Effector memory CD4-positive, alpha-beta T cell (primary cell): ENCODE data around the gene CITED1.

Source experiments
- DNase-seq, 3 donors: peaks; one replicate each; pipeline ENCODE4 v3.0.0-alpha.2; 2020
- H3K27ac ChIP-seq: 2 replicates; pipeline ENCODE4 v1.7.0; 2013; ENCODE audit warnings: mild to moderate bottlenecking, low read length, moderate library complexity; ENCODE audit not compliant: insufficient read depth, poor library complexity, severe bottlenecking
- H3K27me3 ChIP-seq: replicated peaks from 2 replicates; pipeline ENCODE4 v1.7.0; 2013; ENCODE audit warnings: mild to moderate bottlenecking, low read length; ENCODE audit not compliant: insufficient read depth, control insufficient read depth, poor library complexity, severe bottlenecking
- H3K36me3 ChIP-seq: 2 replicates; pipeline ENCODE4 v1.7.0; 2013; ENCODE audit warnings: mild to moderate bottlenecking, low read length, moderate library complexity; ENCODE audit not compliant: control insufficient read depth, insufficient read depth
- H3K4me1 ChIP-seq: 2 replicates; pipeline ENCODE4 v1.7.0; 2013; ENCODE audit warnings: low read length, mild to moderate bottlenecking; ENCODE audit not compliant: control insufficient read depth, insufficient read depth, poor library complexity, severe bottlenecking
- H3K4me3 ChIP-seq: 2 replicates; pipeline ENCODE4 v1.7.0; 2013; ENCODE audit warnings: low read length, low read depth, mild to moderate bottlenecking; ENCODE audit not compliant: insufficient read depth, poor library complexity, severe bottlenecking
- H3K9me3 ChIP-seq: 2 replicates; pipeline ENCODE4 v1.7.0; 2013; ENCODE audit warnings: mild to moderate bottlenecking, low read length, moderate library complexity; ENCODE audit not compliant: control insufficient read depth

The CITED1 gene

GRCh38 chrX:72271091-72271788 is 34.5 kb downstream of the CITED1 start:
- Histone ChIP-seq H3K27me3 (no peaks in the 10 kb centered on the region), H3K4me1 (peaks cover 29% of the 10 kb centered on the region), H3K4me3 (no peak overlapping the region), H3K9me3 (no peaks in the 10 kb centered on the region), H3K27ac (no peak overlapping the region), H3K36me3 (peaks cover 66% of the 10 kb centered on the region)
- no peak for DNase-seq

GRCh38 chrX:72270316-72270866 is 35.3 kb downstream of the CITED1 start:
- Histone ChIP-seq H3K27me3 (no peaks in the 10 kb centered on the region), H3K9me3 (no peaks in the 10 kb centered on the region), H3K36me3 (peaks cover 66% of the 10 kb centered on the region), H3K27ac (no peak overlapping the region), H3K4me3 (no peak overlapping the region), H3K4me1 (peaks cover 21% of the 10 kb centered on the region)
- no peak for DNase-seq

- H3K27me3 ChIP-seq, result no peaks in the 10 kb centered on the region
- H3K36me3 ChIP-seq, result peaks cover 62% of the 10 kb centered on the region
- H3K27ac ChIP-seq, result no peak overlapping the region
- DNase-seq, result peak in 1 of 3 donors; percentile 18
- peaks cover 15% of the 10 kb centered on the region for H3K4me1 ChIP-seq
- no peak overlapping the region for H3K4me3 ChIP-seq
- H3K9me3 ChIP-seq, result no peaks in the 10 kb centered on the region
Measured at GRCh38 chrX:72269671-72270251, 36.0 kb downstream of the CITED1 start.

- Histone ChIP-seq H3K9me3 (no peaks in the 10 kb centered on the region), H3K27ac (no peak overlapping the region), H3K4me1 (peaks cover 6% of the 10 kb centered on the region), H3K36me3 (peaks cover 53% of the 10 kb centered on the region), H3K4me3 (no peak overlapping the region), H3K27me3 (no peaks in the 10 kb centered on the region)
- no peak for DNase-seq
Measured at GRCh38 chrX:72268597-72269365, 36.9 kb downstream of the CITED1 start.

GRCh38 chrX:72265263-72265662 is 40.5 kb downstream of the CITED1 start:
- Histone ChIP-seq H3K36me3 (peaks cover 19% of the 10 kb centered on the region), H3K27ac (no peak overlapping the region)
- no peak for DNase-seq

GRCh38 chrX:72262077-72262476 is 43.6 kb downstream of the CITED1 start:
- no peak overlapping the region for H3K4me3 ChIP-seq
- H3K27ac ChIP-seq, result no peak overlapping the region
- H3K4me1 ChIP-seq, result no peaks in the 10 kb centered on the region
- H3K27me3 ChIP-seq, result no peaks in the 10 kb centered on the region
- no peaks in the 10 kb centered on the region for H3K9me3 ChIP-seq
- no peaks in the 10 kb centered on the region for H3K36me3 ChIP-seq
- DNase-seq, result no peak

More at GRCh38 chrX:72265263-72265662, 40.5 kb downstream of the CITED1 start:
- Histone ChIP-seq H3K9me3 (no peaks in the 10 kb centered on the region), H3K27me3 (no peaks in the 10 kb centered on the region), H3K4me1 (peaks cover 2% of the 10 kb centered on the region), H3K4me3 (no peak overlapping the region)

- no peaks in the 10 kb centered on the region for H3K9me3 ChIP-seq
- no peak overlapping the region for H3K27ac ChIP-seq
- DNase-seq, result no peak
Measured at GRCh38 chrX:72260448-72260847, 45.3 kb downstream of the CITED1 start.

GRCh38 chrX:72258174-72258573 is 47.5 kb downstream of the CITED1 start:
- H3K36me3 ChIP-seq, result no peaks in the 10 kb centered on the region
- DNase-seq, result no peak
- no peaks in the 10 kb centered on the region for H3K27me3 ChIP-seq
- H3K27ac ChIP-seq, result no peak overlapping the region
- H3K4me3 ChIP-seq, result no peak overlapping the region
- no peaks in the 10 kb centered on the region for H3K4me1 ChIP-seq
- no peaks in the 10 kb centered on the region for H3K9me3 ChIP-seq

More at GRCh38 chrX:72260448-72260847, 45.3 kb downstream of the CITED1 start:
- Histone ChIP-seq H3K4me1 (no peaks in the 10 kb centered on the region), H3K27me3 (no peaks in the 10 kb centered on the region), H3K36me3 (no peaks in the 10 kb centered on the region), H3K4me3 (no peak overlapping the region)

GRCh38 chrX:72255864-72256263 is 49.9 kb downstream of the CITED1 start:
- DNase-seq, result no peak
- Histone ChIP-seq H3K27me3 (no peaks in the 10 kb centered on the region), H3K4me3 (no peak overlapping the region)

GRCh38 chrX:72255445-72255844 is 50.3 kb downstream of the CITED1 start:
- H3K36me3 ChIP-seq, result no peaks in the 10 kb centered on the region
- no peaks in the 10 kb centered on the region for H3K27me3 ChIP-seq
- no peaks in the 10 kb centered on the region for H3K9me3 ChIP-seq
- H3K4me3 ChIP-seq, result no peak overlapping the region
- no peak overlapping the region for H3K27ac ChIP-seq
- no peaks in the 10 kb centered on the region for H3K4me1 ChIP-seq
- no peak for DNase-seq

More at GRCh38 chrX:72255864-72256263, 49.9 kb downstream of the CITED1 start:
- Histone ChIP-seq H3K4me1 (no peaks in the 10 kb centered on the region), H3K27ac (no peak overlapping the region), H3K36me3 (no peaks in the 10 kb centered on the region), H3K9me3 (no peaks in the 10 kb centered on the region)
